HG03280 (cell line): ENCODE results near the gene OSBPL1A.

Experiments
- ATAC-seq: cut with Tn5 transposase; IDR thresholded peaks from one replicate; pipeline ENCODE4 v1.9.1; 2021; ENCODE audit warnings: mild to moderate bottlenecking, moderate library complexity; ENCODE audit not compliant: unreplicated experiment

OSBPL1A gene

GRCh38 chr18:24344509-24344908, 53.1 kb downstream of the OSBPL1A start:
- no peak for ATAC-seq

- ATAC-seq = no peak
Measured at GRCh38 chr18:24342347-24342746, 55.3 kb downstream of the OSBPL1A start.

GRCh38 chr18:24341361-24341760, 56.3 kb downstream of the OSBPL1A start:
- ATAC-seq = no peak

GRCh38 chr18:24333084-24333483, 64.5 kb downstream of the OSBPL1A start:
- no peak for ATAC-seq

- ATAC-seq = no peak
Measured at GRCh38 chr18:24326211-24326610, 71.4 kb downstream of the OSBPL1A start.

- ATAC-seq = no peak
Measured at GRCh38 chr18:24322584-24323136, 75.0 kb downstream of the OSBPL1A start.

- no peak for ATAC-seq
Measured at GRCh38 chr18:24321071-24321470, 76.6 kb downstream of the OSBPL1A start.

- ATAC-seq = no peak
Measured at GRCh38 chr18:24319757-24320156, 77.9 kb downstream of the OSBPL1A start.

- ATAC-seq = no peak
Measured at GRCh38 chr18:24317370-24317769, 80.3 kb downstream of the OSBPL1A start.

GRCh38 chr18:24315170-24315569, 82.5 kb downstream of the OSBPL1A start:
- ATAC-seq = no peak

GRCh38 chr18:24306201-24306600, 91.4 kb downstream of the OSBPL1A start:
- ATAC-seq = no peak

GRCh38 chr18:24300703-24301102, 96.9 kb downstream of the OSBPL1A start:
- ATAC-seq = no peak

- ATAC-seq = no peak
Measured at GRCh38 chr18:24296276-24296675, 101.3 kb downstream of the OSBPL1A start.

- ATAC-seq = no peak
Measured at GRCh38 chr18:24293254-24293653, 104.4 kb downstream of the OSBPL1A start.

GRCh38 chr18:24278591-24278990, 119.0 kb downstream of the OSBPL1A start:
- no peak for ATAC-seq

GRCh38 chr18:24277516-24278195, 120.0 kb downstream of the OSBPL1A start:
- no peak for ATAC-seq

GRCh38 chr18:24276994-24277393, 120.6 kb downstream of the OSBPL1A start:
- ATAC-seq = no peak

- no peak for ATAC-seq
Measured at GRCh38 chr18:24274837-24275236, 122.8 kb downstream of the OSBPL1A start.

GRCh38 chr18:24273596-24273995, 124.0 kb downstream of the OSBPL1A start:
- no peak for ATAC-seq

GRCh38 chr18:24272229-24272525, 125.4 kb downstream of the OSBPL1A start:
- ATAC-seq = no peak

- no peak for ATAC-seq
Measured at GRCh38 chr18:24271381-24272228, 126.0 kb downstream of the OSBPL1A start.

- ATAC-seq = no peak
Measured at GRCh38 chr18:24270937-24271380, 126.7 kb downstream of the OSBPL1A start.
